CD14-positive monocyte (primary cell): ENCODE measurements around the gene ATG4D. TPM values are rescaled to one million over a fixed set of nuclear protein-coding genes. Genes with fewer than 3 reads are reported as not detected.

Source experiments
- DNase-seq, 3 donors: peaks; one replicate each; pipeline ENCODE4 v3.0.0-alpha.2; 2011 to 2022
- H2AFZ ChIP-seq: 2 replicates; pipeline ENCODE4 v1.6.0; 2012; ENCODE audit warnings: mild to moderate bottlenecking, low read depth, low read length, inconsistent platforms; ENCODE audit not compliant: insufficient read depth, poor library complexity, severe bottlenecking
- H3K27ac ChIP-seq, 2 donors: 1 replicate in 1 of 2; 2 replicates in 1 of 2; pipeline ENCODE4 v1.5.1; 2012 to 2013; ENCODE audit warnings: low read length in 2 of 2, control low read depth in 1 of 2, inconsistent platforms in 1 of 2, low read depth in 1 of 2, mild to moderate bottlenecking in 1 of 2
- H3K27me3 ChIP-seq, 2 donors: one replicate each; pipeline versions ENCODE4 v1.6.0 to v1.6.1; 2011 to 2013; ENCODE audit warnings: low read length in 2 of 2; ENCODE audit not compliant: control insufficient read depth in 2 of 2, insufficient read depth in 2 of 2
- H3K36me3 ChIP-seq, 2 donors: replicated peaks in 1 of 2; 1 replicate in 1 of 2; 2 replicates in 1 of 2; pipeline versions ENCODE4 v1.5.1 to v1.6.1; 2012 to 2013; ENCODE audit warnings: low read length in 2 of 2, control low read depth in 1 of 2, inconsistent platforms in 1 of 2, mild to moderate bottlenecking in 1 of 2; ENCODE audit not compliant: insufficient read depth in 2 of 2, control insufficient read depth in 1 of 2
- H3K4me1 ChIP-seq, 2 donors: 1 replicate in 1 of 2; 2 replicates in 1 of 2; pipeline versions ENCODE4 v1.5.1 to v1.6.1; 2012 to 2013; ENCODE audit warnings: low read length in 2 of 2, control low read depth in 1 of 2, inconsistent platforms in 1 of 2, mild to moderate bottlenecking in 1 of 2, moderate library complexity in 1 of 2; ENCODE audit not compliant: insufficient read depth in 2 of 2, control insufficient read depth in 1 of 2
- H3K4me2 ChIP-seq: replicated peaks from 2 replicates; pipeline ENCODE3; 2012; ENCODE audit warnings: low read length, moderate library complexity, mild to moderate bottlenecking; ENCODE audit not compliant: poor library complexity, severe bottlenecking; ENCODE audit errors: extremely low read depth
- H3K4me3 ChIP-seq, 3 experiments: fragments of 200-600 bp in 1 of 3; sonication (generic) in 1 of 3; replicated peaks in 1 of 3; 1 replicate in 2 of 3; 2 replicates in 1 of 3; pipeline ENCODE4 v1.5.1; 2011 to 2013; ENCODE audit warnings: low read length in 3 of 3, mild to moderate bottlenecking in 3 of 3, control low read depth in 2 of 3, low read depth in 2 of 3, inconsistent platforms in 1 of 3, moderate library complexity in 1 of 3
- H3K79me2 ChIP-seq: 2 replicates; pipeline ENCODE4 v1.6.0; 2012; ENCODE audit warnings: mild to moderate bottlenecking, control low read depth, inconsistent platforms, low read length, moderate library complexity; ENCODE audit not compliant: insufficient read depth
- H3K9ac ChIP-seq: 2 replicates; pipeline ENCODE4 v1.6.0; 2017; ENCODE audit warnings: low read length, mild to moderate bottlenecking; ENCODE audit not compliant: insufficient read depth, poor library complexity, severe bottlenecking
- H3K9me3 ChIP-seq, 2 donors: replicated peaks in 1 of 2; 1 replicate in 1 of 2; 2 replicates in 1 of 2; pipeline versions ENCODE4 v1.5.1 to v1.6.1; 2012 to 2013; ENCODE audit warnings: low read length in 2 of 2, control low read depth in 1 of 2; ENCODE audit not compliant: control insufficient read depth in 1 of 2, insufficient read depth in 1 of 2
- H4K20me1 ChIP-seq: 2 replicates; pipeline ENCODE4 v1.6.0; 2012; ENCODE audit warnings: mild to moderate bottlenecking, low read length, control low read depth, moderate library complexity; ENCODE audit not compliant: insufficient read depth
- H3K27ac Mint-ChIP-seq, 7 donors: one replicate each; pipeline ENCODE4 v1.8.0; 2020; ENCODE audit warnings: mild to moderate bottlenecking in 7 of 7, mixed read lengths in 7 of 7, moderate library complexity in 6 of 7, inconsistent platforms in 2 of 7
- H3K27me3 Mint-ChIP-seq, 3 donors: one replicate each; pipeline ENCODE4 v1.8.0; 2021 to 2022; ENCODE audit warnings: low read depth in 3 of 3, mild to moderate bottlenecking in 3 of 3, mixed read lengths in 3 of 3, moderate library complexity in 3 of 3, inconsistent platforms in 1 of 3
- H3K36me3 Mint-ChIP-seq, 2 donors: one replicate each; pipeline ENCODE4 v1.8.0; 2020; ENCODE audit warnings: mixed read lengths in 2 of 2, inconsistent platforms in 1 of 2, mild to moderate bottlenecking in 1 of 2
- H3K4me1 Mint-ChIP-seq: one replicate; pipeline ENCODE4 v1.8.0; 2020; ENCODE audit warnings: mild to moderate bottlenecking, mixed read lengths
- H3K4me3 Mint-ChIP-seq, 2 donors: one replicate each; pipeline ENCODE4 v1.8.0; 2020; ENCODE audit warnings: mild to moderate bottlenecking in 2 of 2, mixed read lengths in 2 of 2, moderate library complexity in 1 of 2
- H3K9me3 Mint-ChIP-seq, 7 donors: one replicate each; pipeline ENCODE4 v1.8.0; 2020 to 2022; ENCODE audit warnings: mixed read lengths in 7 of 7, mild to moderate bottlenecking in 6 of 7, moderate library complexity in 6 of 7, inconsistent platforms in 2 of 7
- CTCF ChIP-seq: fragments of 200-600 bp; IDR thresholded peaks from one replicate; pipeline ENCODE4 v1.8.0; 2022; ENCODE audit warnings: antibody characterized with exemption, mild to moderate bottlenecking
- WGBS: methylation state at CpG from one replicate; pipeline ENCODE4 v1.1.5; 2013; ENCODE audit warnings: missing lambda C conversion rate; ENCODE audit not compliant: insufficient coverage; 5-methylcytosine and 5-hydroxymethylcytosine counted together
- intact Hi-C, 2 donors: fragments of 100-400 bp; cut with micrococcal nuclease; formaldehyde crosslinking; loops; one replicate each; pipeline versions ENCODE4 v1.15.0 to v1.15.1; 2023
- polyA plus RNA-seq, 3 donors: library from polyadenylated mRNA; depleted of rRNA in 1 of 3; unstranded in 2 of 3; stranded (reverse) in 1 of 3; fragments of 300-500 nt in 2 of 3; fragments of >200 nt in 1 of 3; fragmentation: Illumina TruSeq in 2 of 3; gene quantifications; 1 replicate in 2 of 3; 2 replicates in 1 of 3; pipeline ENCODE4 v1.2.3, GENCODE V29; 2012 to 2021

The ATG4D gene
- polyA plus RNA-seq, 3 donors: 10.7 to 52.8 (median 11.9) TPM

GRCh38 chr19:10587839-10588150 lies 44.1 kb downstream of the ATG4D start:
- Histone ChIP-seq H2AFZ (no peak overlapping the region), H3K36me3 (no peaks in the 10 kb centered on the region), H3K9me3 (no peaks in the 10 kb centered on the region), H3K27me3 (peaks cover 2 to 13% of the 10 kb centered on the region in 2 donors), H3K79me2 (no peaks in the 10 kb centered on the region), H3K4me3 (no peak overlapping the region), H4K20me1 (no peaks in the 10 kb centered on the region), H3K4me2 (no peak overlapping the region), H3K9ac (no peak overlapping the region), H3K4me1 (peaks cover 19 to 24% of the 10 kb centered on the region in 2 donors), H3K27ac (no peak overlapping the region)
- Mint-ChIP-seq H3K27me3 (peaks cover 12 to 24% (median 19%) of the 10 kb centered on the region in 3 donors), H3K9me3 (peaks cover 0 to 4% (median 3%) of the 10 kb centered on the region in 7 donors), H3K4me1 (peaks cover 32% of the 10 kb centered on the region), H3K4me3 (peak overlapping the region in 1 of 2 donors; percentile 82), H3K36me3 (peaks cover 0 to 6% of the 10 kb centered on the region in 2 donors), H3K27ac (no peak overlapping the region)
- WGBS: 100% methylated on average over 2 of the region's 2 CpGs
- no peak for DNase-seq
- TF ChIP-seq CTCF: no peak
- intact Hi-C loops: no loop called here

- H3K4me1 ChIP-seq: peaks cover 64 to 72% of the 10 kb centered on the region in 2 donors
- Mint-ChIP-seq H3K9me3 (peaks cover 0 to 2% (median 0%) of the 10 kb centered on the region in 7 donors), H3K4me3 (no peak overlapping the region), H3K36me3 (no peaks in the 10 kb centered on the region), H3K4me1 (peaks cover 63% of the 10 kb centered on the region), H3K27me3 (peaks cover 0 to 3% (median 2%) of the 10 kb centered on the region in 3 donors), H3K27ac (peak overlapping the region in 6 of 7 donors; percentile 66 to 94 (median 82))
- intact Hi-C loops: loop anchor here in 1 of 2 donors (5.0 kb wide), 1 partner anchor 1761 kb away; the partner anchor contains the start of genes MBD3L1 and ZNF558
- H4K20me1 ChIP-seq: no peaks in the 10 kb centered on the region
- no peaks in the 10 kb centered on the region for H3K36me3 ChIP-seq
- no peak for DNase-seq
- H3K4me3 ChIP-seq: peak overlapping the region in 1 of 3 experiments; percentile 10
- TF ChIP-seq CTCF: no peak
- H3K27ac ChIP-seq: peak overlapping the region; percentile 64 to 75
- no peak overlapping the region for H3K9ac ChIP-seq
- H2AFZ ChIP-seq: no peak overlapping the region
- H3K79me2 ChIP-seq: no peaks in the 10 kb centered on the region
- 98% methylated on average over 6 of the region's 7 CpGs for WGBS
- peak overlapping the region; percentile 21 for H3K4me2 ChIP-seq
- peaks cover 0 to under 1% of the 10 kb centered on the region in 2 donors for H3K27me3 ChIP-seq
- H3K9me3 ChIP-seq: no peaks in the 10 kb centered on the region
Measured at GRCh38 chr19:10593148-10593547, 49.4 kb downstream of the ATG4D start.
